Neuronal stem cell (in vitro differentiated cells): ENCODE data around the gene THSD1.

Experiments used
- DNase-seq: peaks from one replicate; pipeline ENCODE4 v3.0.0-alpha.2; 2013; ENCODE audit warnings: low spot score
- H2AFZ ChIP-seq: one replicate; pipeline ENCODE4 v1.6.1; 2013; ENCODE audit warnings: mild to moderate bottlenecking, low read length, inconsistent platforms
- H2AK5ac ChIP-seq: 2 replicates; pipeline ENCODE4 v1.6.1; 2013; ENCODE audit warnings: low read depth, mild to moderate bottlenecking, inconsistent platforms, low read length, moderate library complexity, mixed read lengths
- H2BK120ac ChIP-seq: 2 replicates; pipeline ENCODE4 v1.6.1; 2013; ENCODE audit warnings: low read depth, mild to moderate bottlenecking, inconsistent platforms, low read length, moderate library complexity, mixed read lengths
- H2BK12ac ChIP-seq: one replicate; pipeline ENCODE4 v1.6.1; 2013; ENCODE audit warnings: low read length, inconsistent platforms
- H2BK15ac ChIP-seq: 2 replicates; pipeline ENCODE4 v1.6.1; 2013; ENCODE audit warnings: mild to moderate bottlenecking, low read length, inconsistent platforms, mixed read lengths
- H2BK5ac ChIP-seq: one replicate; pipeline ENCODE4 v1.6.1; 2013; ENCODE audit warnings: inconsistent platforms, mild to moderate bottlenecking, low read length, moderate library complexity
- H3K14ac ChIP-seq: one replicate; pipeline ENCODE4 v1.6.1; 2013; ENCODE audit warnings: low read length, inconsistent platforms
- H3K18ac ChIP-seq: 2 replicates; pipeline ENCODE4 v1.6.1; 2013; ENCODE audit warnings: low read length, inconsistent platforms
- H3K23ac ChIP-seq: 2 replicates; pipeline ENCODE4 v1.6.1; 2013; ENCODE audit warnings: low read depth, mild to moderate bottlenecking, mixed read lengths, low read length, inconsistent platforms; ENCODE audit not compliant: poor library complexity
- H3K27ac ChIP-seq: replicated peaks from 3 replicates; pipeline ENCODE4 v1.5.1; 2013; ENCODE audit warnings: low read length, inconsistent platforms
- H3K27me3 ChIP-seq, 3 experiments: 2 replicates each; pipeline ENCODE4 v1.6.1; 2013; ENCODE audit warnings: low read length in 3 of 3, mild to moderate bottlenecking in 2 of 3, inconsistent platforms in 1 of 3, low read depth in 1 of 3, mixed read lengths in 1 of 3, moderate library complexity in 1 of 3; ENCODE audit not compliant: control insufficient read depth in 3 of 3, insufficient read depth in 3 of 3
- H3K36me3 ChIP-seq, 2 donors: replicated peaks in 1 of 2; 2 replicates each; pipeline ENCODE4 v1.6.1; 2013; ENCODE audit warnings: low read length in 2 of 2; ENCODE audit not compliant: control insufficient read depth in 2 of 2, insufficient read depth in 2 of 2
- H3K4ac ChIP-seq: 2 replicates; pipeline ENCODE4 v1.6.1; 2013; ENCODE audit warnings: inconsistent platforms, mild to moderate bottlenecking, low read length, moderate library complexity
- H3K4me1 ChIP-seq, 2 donors: 1 replicate in 1 of 2; 2 replicates in 1 of 2; pipeline ENCODE4 v1.6.1; 2013; ENCODE audit warnings: low read length in 2 of 2, low read depth in 1 of 2; ENCODE audit not compliant: control insufficient read depth in 2 of 2, insufficient read depth in 1 of 2
- H3K4me2 ChIP-seq: one replicate; pipeline ENCODE4 v1.6.1; 2013; ENCODE audit warnings: mild to moderate bottlenecking, low read length, inconsistent platforms; ENCODE audit not compliant: insufficient read depth, poor library complexity, severe bottlenecking
- H3K4me3 ChIP-seq, 2 donors: 2 replicates each; pipeline ENCODE4 v1.5.1; 2013; ENCODE audit warnings: low read length in 2 of 2, mild to moderate bottlenecking in 2 of 2, inconsistent platforms in 1 of 2, moderate library complexity in 1 of 2
- H3K79me1 ChIP-seq: one replicate; pipeline ENCODE4 v1.6.1; 2013; ENCODE audit warnings: low read depth, mild to moderate bottlenecking, inconsistent platforms, low read length, moderate library complexity
- H3K9ac ChIP-seq: one replicate; pipeline ENCODE4 v1.6.1; 2013; ENCODE audit warnings: mild to moderate bottlenecking, low read depth, low read length, inconsistent platforms; ENCODE audit not compliant: poor library complexity
- H3K9me3 ChIP-seq, 2 donors: replicated peaks in 1 of 2; 2 replicates each; pipeline versions ENCODE3 to v1.6.1; 2013; ENCODE audit warnings: low read length in 2 of 2, mild to moderate bottlenecking in 2 of 2, inconsistent platforms in 1 of 2, low read depth in 1 of 2, mixed read lengths in 1 of 2, moderate library complexity in 1 of 2; ENCODE audit not compliant: control insufficient read depth in 2 of 2, insufficient read depth in 1 of 2
- H4K8ac ChIP-seq: one replicate; pipeline ENCODE4 v1.6.1; 2013; ENCODE audit warnings: low read depth, mild to moderate bottlenecking, inconsistent platforms, low read length, moderate library complexity
- H4K91ac ChIP-seq: one replicate; pipeline ENCODE4 v1.6.1; 2013; ENCODE audit warnings: low read length, low read depth, mild to moderate bottlenecking, inconsistent platforms; ENCODE audit not compliant: poor library complexity
- WGBS, 2 donors: extraction: QIAGEN DNeasy Blood & Tissue Kit; methylation state at CpG; one replicate each; pipeline ENCODE4 v1.1.7; 2013; ENCODE audit warnings: missing lambda C conversion rate in 2 of 2, mixed read lengths in 1 of 2; ENCODE audit not compliant: insufficient read length in 2 of 2, insufficient replicate concordance in 1 of 2; ENCODE audit errors: extremely low coverage in 2 of 2; 5-methylcytosine and 5-hydroxymethylcytosine counted together

THSD1 gene

GRCh38 chr13:52454459-52454819, 48.5 kb upstream of the THSD1 start:
- no peak overlapping the region for H3K4ac ChIP-seq
- no peak overlapping the region for H2BK12ac ChIP-seq
- no peak overlapping the region for H3K27ac ChIP-seq
- H3K9me3 ChIP-seq = no peaks in the 10 kb centered on the region
- no peaks in the 10 kb centered on the region for H3K79me1 ChIP-seq
- H3K27me3 ChIP-seq = no peaks in the 10 kb centered on the region
- peak overlapping the region; percentile 92 for H2AFZ ChIP-seq
- H3K4me3 ChIP-seq = peak overlapping the region; percentile 55 to 91
- H3K23ac ChIP-seq = no peak overlapping the region
- H3K9ac ChIP-seq = no peak overlapping the region
- no peak overlapping the region for H4K8ac ChIP-seq
- H3K4me1 ChIP-seq = peaks cover 3 to 4% of the 10 kb centered on the region in 2 donors
- peaks cover 7 to 31% of the 10 kb centered on the region in 2 donors for H3K36me3 ChIP-seq
- no peak overlapping the region for H3K14ac ChIP-seq
- DNase-seq = no peak
- no peak overlapping the region for H4K91ac ChIP-seq
- H3K18ac ChIP-seq = no peak overlapping the region
- 100% methylated on average over 1 of the region's 8 CpGs; no CpG with 5 or more reads in 1 of the 2 donors for WGBS, 2 donors
- H2AK5ac ChIP-seq = no peak overlapping the region
- no peak overlapping the region for H2BK5ac ChIP-seq
- no peak overlapping the region for H2BK120ac ChIP-seq
- H2BK15ac ChIP-seq = no peak overlapping the region
- H3K4me2 ChIP-seq = peak overlapping the region; percentile 38

DNA sequence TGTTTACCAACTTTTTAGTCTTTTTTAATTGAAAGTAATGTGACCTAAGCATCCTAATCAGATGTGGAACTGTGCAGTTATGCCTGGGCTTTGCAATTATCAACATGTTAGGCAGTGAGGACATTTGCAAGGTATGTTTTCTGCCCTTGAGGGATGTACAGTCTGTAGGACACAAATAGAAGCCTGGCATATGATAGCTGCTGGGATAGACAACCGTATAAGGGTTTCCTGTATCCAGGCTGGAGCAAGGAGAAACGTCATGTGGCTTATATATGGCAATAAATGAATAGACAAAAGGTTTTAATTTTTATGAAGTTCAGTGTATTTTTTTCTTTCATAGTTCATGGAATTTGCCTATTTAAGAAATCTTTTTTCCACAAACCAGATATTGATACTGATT, 46.5 kb upstream of the THSD1 start:
- no peaks in the 10 kb centered on the region for H3K27me3 ChIP-seq
- H3K36me3 ChIP-seq = peaks cover 5 to 22% of the 10 kb centered on the region in 2 donors
- no peaks in the 10 kb centered on the region for H3K9me3 ChIP-seq
- H3K27ac ChIP-seq = no peak overlapping the region
- no peak overlapping the region for H2BK5ac ChIP-seq
- H3K79me1 ChIP-seq = peaks cover under 1% of the 10 kb centered on the region
- H3K14ac ChIP-seq = no peak overlapping the region
- no peak overlapping the region for H2BK15ac ChIP-seq
- H4K8ac ChIP-seq = no peak overlapping the region
- H3K4me1 ChIP-seq = peaks cover 6 to 7% of the 10 kb centered on the region in 2 donors
- H3K4ac ChIP-seq = no peak overlapping the region
- H3K9ac ChIP-seq = no peak overlapping the region
- H2BK120ac ChIP-seq = no peak overlapping the region
- H2BK12ac ChIP-seq = no peak overlapping the region
- H3K23ac ChIP-seq = no peak overlapping the region
- DNase-seq = no peak
- no peak overlapping the region for H2AFZ ChIP-seq
- H3K18ac ChIP-seq = no peak overlapping the region
- WGBS, 2 donors = no CpG with 5 or more reads among the region's 2 CpGs
- no peak overlapping the region for H2AK5ac ChIP-seq
- H3K4me2 ChIP-seq = no peak overlapping the region
- no peak overlapping the region for H4K91ac ChIP-seq
- no peak overlapping the region for H3K4me3 ChIP-seq

GRCh38 chr13:52451135-52451804, 45.3 kb upstream of the THSD1 start:
- Histone ChIP-seq H3K4me1 (peaks cover 6 to 7% of the 10 kb centered on the region in 2 donors), H3K27ac (no peak overlapping the region), H2BK12ac (no peak overlapping the region), H3K23ac (no peak overlapping the region), H2BK5ac (no peak overlapping the region), H4K91ac (no peak overlapping the region), H3K18ac (no peak overlapping the region), H3K4ac (no peak overlapping the region), H4K8ac (no peak overlapping the region), H3K4me3 (no peak overlapping the region), H2BK120ac (no peak overlapping the region), H3K14ac (no peak overlapping the region), H3K36me3 (peaks cover 0 to 20% of the 10 kb centered on the region in 2 donors), H3K4me2 (no peak overlapping the region), H3K9me3 (no peaks in the 10 kb centered on the region), H2AFZ (peak overlapping the region; percentile 100), H3K9ac (no peak overlapping the region), H2AK5ac (no peak overlapping the region), H2BK15ac (no peak overlapping the region), H3K79me1 (peaks cover 3% of the 10 kb centered on the region), H3K27me3 (no peaks in the 10 kb centered on the region)
- no peak for DNase-seq
- no CpG with 5 or more reads among the region's 24 CpGs for WGBS, 2 donors

DNA sequence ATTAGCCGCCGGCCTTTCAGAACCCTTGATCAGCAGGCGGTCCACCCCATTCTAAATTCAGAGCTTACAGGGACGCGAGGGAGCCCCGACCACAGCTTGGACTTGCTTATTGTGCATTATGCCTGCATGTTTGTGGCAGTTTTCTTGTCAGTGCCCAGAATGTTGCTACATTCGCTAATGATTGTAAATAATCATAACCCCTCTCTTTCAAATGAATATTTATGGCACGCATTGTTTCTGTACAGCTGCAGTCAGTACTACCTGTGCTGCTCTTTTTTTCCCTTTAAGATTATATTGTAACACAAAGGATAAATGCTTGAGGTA, 44.8 kb upstream of the THSD1 start:
- no peak overlapping the region for H3K18ac ChIP-seq
- no peak overlapping the region for H2BK15ac ChIP-seq
- peaks cover 0 to 22% of the 10 kb centered on the region in 2 donors for H3K36me3 ChIP-seq
- H2BK5ac ChIP-seq = no peak overlapping the region
- no CpG with 5 or more reads among the region's 8 CpGs for WGBS, 2 donors
- no peak overlapping the region for H2BK12ac ChIP-seq
- no peak overlapping the region for H2AK5ac ChIP-seq
- no peaks in the 10 kb centered on the region for H3K9me3 ChIP-seq
- no peak overlapping the region for H4K91ac ChIP-seq
- H3K4me2 ChIP-seq = no peak overlapping the region
- H3K9ac ChIP-seq = no peak overlapping the region
- H3K4me1 ChIP-seq = peaks cover 6 to 7% of the 10 kb centered on the region in 2 donors
- H2BK120ac ChIP-seq = no peak overlapping the region
- peak overlapping the region in 1 of 2 donors; percentile 34 for H3K4me3 ChIP-seq
- H3K23ac ChIP-seq = no peak overlapping the region
- peaks cover 3% of the 10 kb centered on the region for H3K79me1 ChIP-seq
- peak overlapping the region; percentile 100 for H2AFZ ChIP-seq
- no peak overlapping the region for H4K8ac ChIP-seq
- no peak for DNase-seq
- no peaks in the 10 kb centered on the region for H3K27me3 ChIP-seq
- H3K4ac ChIP-seq = no peak overlapping the region
- H3K27ac ChIP-seq = no peak overlapping the region
- no peak overlapping the region for H3K14ac ChIP-seq
